Measurements from ENCODE around the gene AKAP17A. TPM values are rescaled to one million over a fixed set of nuclear protein-coding genes. Genes with fewer than 3 reads are reported as not detected.

AKAP17A gene
- total RNA-seq, 1 donor from 2014 or later = 32.7 TPM

GRCh38 chrX:1629244-1629643, 37.8 kb downstream of the AKAP17A start:
- no peak overlapping the region for H3K4me3 ChIP-seq (ENCODE audit: low read depth, low read length)
- DNase-seq (ENCODE audit: low read depth) = no peak
- no peak for TF ChIP-seq CTCF (conservative IDR thresholded peaks at IDR 0.05; ENCODE audit: low read depth, low read length)

- no peak for DNase-seq (ENCODE audit: low read depth)
- no peak overlapping the region for H3K4me3 ChIP-seq (ENCODE audit: low read depth, low read length)
- TF ChIP-seq CTCF (conservative IDR thresholded peaks at IDR 0.05; ENCODE audit: low read depth, low read length) = no peak
Observed at GRCh38 chrX:1646009-1646408, 54.6 kb downstream of the AKAP17A start.

GRCh38 chrX:1649621-1650020, 58.2 kb downstream of the AKAP17A start:
- DNase-seq (ENCODE audit: low read depth) = no peak
- no peak for TF ChIP-seq CTCF (conservative IDR thresholded peaks at IDR 0.05; ENCODE audit: low read depth, low read length)
- H3K4me3 ChIP-seq (ENCODE audit: low read depth, low read length) = no peak overlapping the region

Other genes with a start within 250 kb of the AKAP17A start
- 348 and 372 TPM in 2 replicates for gene SLC25A6, start 199.5 kb upstream of the AKAP17A start, total RNA-seq
- gene ASMTL, start 138.7 kb upstream of the AKAP17A start, total RNA-seq = 14.4 and 16.2 TPM in 2 replicates
- gene P2RY8, start 54.4 kb upstream of the AKAP17A start, total RNA-seq = not detected in 2 replicates
- gene ASMT, start 23.5 kb downstream of the AKAP17A start, total RNA-seq = not detected in 2 replicates

Measured in epithelial cell of proximal tubule (primary cell).